ENCODE results near the gene ITPR2.
"Not testable (repeated sequence)": the region's sequence is repeated elsewhere in the genome, so short reads cannot be mapped to it uniquely, and the experiment has no call there.

Gene ITPR2

DNA sequence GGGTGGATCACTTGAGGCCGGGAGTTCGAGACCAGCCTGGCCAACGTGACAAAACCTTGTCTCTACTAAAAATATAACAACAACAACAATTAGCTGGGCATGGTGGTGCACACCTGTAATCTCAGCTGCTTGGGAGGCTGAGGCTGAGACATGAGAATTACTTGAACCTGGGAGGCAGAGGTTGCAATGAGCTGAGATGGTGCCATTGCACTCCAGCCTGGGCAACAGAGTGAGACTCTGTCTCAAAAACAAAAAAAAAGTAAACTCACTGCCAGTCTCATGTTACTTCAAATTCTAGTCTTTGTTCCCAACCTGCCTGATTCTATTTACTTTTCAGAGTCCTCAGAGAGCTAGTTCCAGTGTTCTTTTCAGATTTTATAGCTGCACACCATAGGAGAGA, 29.8 kb upstream of the ITPR2 start:
- H3K27ac ChIP-seq (ENCODE audit: low read depth, low read length); H3K4ac ChIP-seq (ENCODE audit: low read depth, low read length); H3K27me3 ChIP-seq (ENCODE audit: insufficient read depth, low read length); H2AFZ ChIP-seq (ENCODE audit: insufficient read depth, low read length, poor library complexity); H2BK5ac ChIP-seq (ENCODE audit: low read depth, low read length, poor library complexity); H3K9me3 ChIP-seq (ENCODE audit: insufficient read depth, low read depth, low read length); H3K79me2 ChIP-seq (ENCODE audit: control insufficient read depth, insufficient read depth, low read length, poor library complexity); H3K4me2 ChIP-seq (ENCODE audit: low read length); H4K8ac ChIP-seq (ENCODE audit: low read depth, low read length); H4K12ac ChIP-seq (ENCODE audit: low read depth, low read length); H3K36me3 ChIP-seq (ENCODE audit: control insufficient read depth in 1 of 2, insufficient read depth in 2 of 2, low read length in 2 of 2); H2BK120ac ChIP-seq (ENCODE audit: insufficient read depth, low read length, poor library complexity); H2BK12ac ChIP-seq (ENCODE audit: low read length); H3K14ac ChIP-seq (ENCODE audit: low read length); H2AK5ac ChIP-seq (ENCODE audit: low read length); H4K91ac ChIP-seq (ENCODE audit: low read depth, low read length); DNase-seq; H3K23ac ChIP-seq (ENCODE audit: low read length); H3K18ac ChIP-seq (ENCODE audit: low read length); H3K79me1 ChIP-seq (ENCODE audit: low read length); H3K9ac ChIP-seq (ENCODE audit: low read length); H3K4me1 ChIP-seq (ENCODE audit: control insufficient read depth in 1 of 2, insufficient read depth in 2 of 2, low read length in 2 of 2); H3K4me3 ChIP-seq (ENCODE audit: low read depth, low read length): not testable (repeated sequence)
- no CpG with 5 or more reads among the region's 3 CpGs for WGBS (ENCODE audit: extremely low coverage, insufficient coverage, insufficient read length)

DNA sequence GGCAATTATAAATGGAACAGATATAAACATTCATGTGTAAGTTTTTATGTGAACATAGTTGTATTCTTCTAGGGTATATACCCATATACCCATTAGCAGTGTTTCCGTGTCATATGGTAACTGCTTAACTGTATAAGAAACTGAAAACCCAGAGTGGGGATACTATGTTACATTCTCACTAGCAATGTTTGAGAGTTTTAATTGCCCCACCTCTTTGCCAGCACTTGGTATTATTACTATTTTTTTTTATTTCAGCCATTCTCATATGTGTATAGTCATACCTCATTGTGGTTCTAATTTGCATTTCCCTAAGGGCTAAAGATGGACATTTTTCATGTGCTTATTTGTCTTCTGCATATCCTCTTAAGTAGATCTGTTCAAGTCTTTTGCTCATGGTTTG, 28.7 kb upstream of the ITPR2 start:
- H4K12ac ChIP-seq (ENCODE audit: low read depth, low read length): no peak overlapping the region
- H3K9me3 ChIP-seq (ENCODE audit: insufficient read depth, low read depth, low read length): no peaks in the 10 kb centered on the region
- H3K9ac ChIP-seq (ENCODE audit: low read length): no peak overlapping the region
- no peak overlapping the region for H2AFZ ChIP-seq (ENCODE audit: insufficient read depth, low read length, poor library complexity)
- no peak overlapping the region for H3K4me2 ChIP-seq (ENCODE audit: low read length)
- no peaks in the 10 kb centered on the region for H3K79me2 ChIP-seq (ENCODE audit: control insufficient read depth, insufficient read depth, low read length, poor library complexity)
- WGBS (ENCODE audit: extremely low coverage, insufficient coverage, insufficient read length): no CpG with 5 or more reads among the region's 1 CpG
- no peak overlapping the region for H2BK120ac ChIP-seq (ENCODE audit: insufficient read depth, low read length, poor library complexity)
- no peaks in the 10 kb centered on the region for H3K79me1 ChIP-seq (ENCODE audit: low read length)
- peaks cover 0 to 2% of the 10 kb centered on the region in 2 experiments for H3K4me1 ChIP-seq (ENCODE audit: control insufficient read depth in 1 of 2, insufficient read depth in 2 of 2, low read length in 2 of 2)
- no peak overlapping the region for H3K14ac ChIP-seq (ENCODE audit: low read length)
- H2BK12ac ChIP-seq (ENCODE audit: low read length): no peak overlapping the region
- no peak overlapping the region for H2BK5ac ChIP-seq (ENCODE audit: low read depth, low read length, poor library complexity)
- no peak overlapping the region for H2AK5ac ChIP-seq (ENCODE audit: low read length)
- no peaks in the 10 kb centered on the region for H3K27me3 ChIP-seq (ENCODE audit: insufficient read depth, low read length)
- no peak overlapping the region for H3K4ac ChIP-seq (ENCODE audit: low read depth, low read length)
- no peaks in the 10 kb centered on the region for H3K36me3 ChIP-seq (ENCODE audit: control insufficient read depth in 1 of 2, insufficient read depth in 2 of 2, low read length in 2 of 2)
- no peak overlapping the region for H3K18ac ChIP-seq (ENCODE audit: low read length)
- no peak overlapping the region for H4K91ac ChIP-seq (ENCODE audit: low read depth, low read length)
- H3K23ac ChIP-seq (ENCODE audit: low read length): no peak overlapping the region
- H3K27ac ChIP-seq (ENCODE audit: low read depth, low read length): no peak overlapping the region
- no peak for DNase-seq
- no peak overlapping the region for H3K4me3 ChIP-seq (ENCODE audit: low read depth, low read length)
- no peak overlapping the region for H4K8ac ChIP-seq (ENCODE audit: low read depth, low read length)

DNA sequence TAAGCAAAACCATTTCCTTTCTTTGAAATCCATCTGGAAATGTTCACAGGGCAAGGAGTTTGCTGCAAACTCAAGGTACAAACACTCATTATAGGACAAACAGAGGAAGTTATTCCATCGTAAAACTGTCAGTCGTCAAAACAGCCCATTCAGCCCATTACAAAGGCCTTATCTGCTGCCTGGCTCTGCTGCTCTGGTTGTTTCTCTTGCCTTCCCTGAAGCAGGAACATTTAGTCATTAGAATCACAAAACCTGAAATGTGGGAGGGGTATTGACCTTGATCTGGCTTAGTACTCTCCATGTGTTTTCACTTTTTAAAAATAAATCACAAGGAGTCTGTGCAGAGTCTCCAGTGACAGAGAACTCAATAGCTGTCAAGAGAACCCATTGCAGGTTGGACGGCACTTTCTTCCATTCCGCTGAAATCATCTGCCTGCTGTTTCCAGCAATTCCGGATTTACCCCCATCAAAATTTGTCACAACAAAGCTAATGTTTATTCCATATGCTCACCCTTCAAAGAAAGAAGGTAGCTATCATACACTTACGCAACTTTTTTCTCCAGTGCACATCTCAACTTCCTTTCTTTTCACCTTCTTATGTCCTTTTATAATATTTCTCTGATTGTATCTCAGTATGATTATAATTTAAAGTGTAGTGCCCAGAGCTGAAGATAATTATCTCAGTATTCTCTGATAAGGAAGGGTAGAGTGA, 24.6 kb upstream of the ITPR2 start:
- no peaks in the 10 kb centered on the region for H3K9me3 ChIP-seq (ENCODE audit: insufficient read depth, low read depth, low read length)
- H4K8ac ChIP-seq (ENCODE audit: low read depth, low read length): no peak overlapping the region
- DNase-seq: no peak
- H3K27ac ChIP-seq (ENCODE audit: low read depth, low read length): no peak overlapping the region
- no peak overlapping the region for H2AFZ ChIP-seq (ENCODE audit: insufficient read depth, low read length, poor library complexity)
- peaks cover 0 to 2% of the 10 kb centered on the region in 2 experiments for H3K4me1 ChIP-seq (ENCODE audit: control insufficient read depth in 1 of 2, insufficient read depth in 2 of 2, low read length in 2 of 2)
- H4K12ac ChIP-seq (ENCODE audit: low read depth, low read length): no peak overlapping the region
- no peak overlapping the region for H2BK120ac ChIP-seq (ENCODE audit: insufficient read depth, low read length, poor library complexity)
- no peak overlapping the region for H2AK5ac ChIP-seq (ENCODE audit: low read length)
- no peak overlapping the region for H3K18ac ChIP-seq (ENCODE audit: low read length)
- no peak overlapping the region for H3K4ac ChIP-seq (ENCODE audit: low read depth, low read length)
- H3K14ac ChIP-seq (ENCODE audit: low read length): no peak overlapping the region
- no peak overlapping the region for H2BK5ac ChIP-seq (ENCODE audit: low read depth, low read length, poor library complexity)
- no peak overlapping the region for H3K9ac ChIP-seq (ENCODE audit: low read length)
- whole genome bisulfite sequencing (ENCODE audit: extremely low coverage, insufficient coverage, insufficient read length): no CpG with 5 or more reads among the region's 6 CpGs
- H3K36me3 ChIP-seq (ENCODE audit: control insufficient read depth in 1 of 2, insufficient read depth in 2 of 2, low read length in 2 of 2): no peaks in the 10 kb centered on the region
- no peak overlapping the region for H4K91ac ChIP-seq (ENCODE audit: low read depth, low read length)
- H3K23ac ChIP-seq (ENCODE audit: low read length): no peak overlapping the region
- no peak overlapping the region for H2BK12ac ChIP-seq (ENCODE audit: low read length)
- H3K79me1 ChIP-seq (ENCODE audit: low read length): no peaks in the 10 kb centered on the region
- H3K79me2 ChIP-seq (ENCODE audit: control insufficient read depth, insufficient read depth, low read length, poor library complexity): no peaks in the 10 kb centered on the region
- no peaks in the 10 kb centered on the region for H3K27me3 ChIP-seq (ENCODE audit: insufficient read depth, low read length)
- no peak overlapping the region for H3K4me2 ChIP-seq (ENCODE audit: low read length)
- H3K4me3 ChIP-seq (ENCODE audit: low read depth, low read length): no peak overlapping the region

DNA sequence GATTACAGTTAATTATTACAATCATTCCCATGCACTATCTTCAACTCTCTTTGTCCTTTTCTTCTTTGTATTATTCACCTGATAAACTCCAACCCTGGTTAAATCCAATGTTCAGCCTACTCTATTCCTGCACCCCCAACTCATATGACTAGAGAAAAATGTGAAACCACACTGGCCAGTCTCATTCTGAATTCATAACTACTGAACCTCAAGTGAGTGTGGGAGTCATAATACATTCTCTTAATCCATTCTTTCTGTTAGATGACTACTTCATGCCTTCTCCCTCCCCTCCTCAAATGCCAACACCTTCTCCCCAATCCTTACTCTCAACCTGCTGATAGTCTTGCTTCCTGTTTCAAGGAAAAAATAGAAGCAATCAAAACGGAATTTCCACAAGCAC, 22.3 kb upstream of the ITPR2 start:
- Histone ChIP-seq H3K36me3 (ENCODE audit: control insufficient read depth in 1 of 2, insufficient read depth in 2 of 2, low read length in 2 of 2) (no peaks in the 10 kb centered on the region), H3K4me3 (ENCODE audit: low read depth, low read length) (no peak overlapping the region), H3K79me2 (ENCODE audit: control insufficient read depth, insufficient read depth, low read length, poor library complexity) (no peaks in the 10 kb centered on the region), H3K79me1 (ENCODE audit: low read length) (no peaks in the 10 kb centered on the region), H3K14ac (ENCODE audit: low read length) (no peak overlapping the region), H2BK120ac (ENCODE audit: insufficient read depth, low read length, poor library complexity) (no peak overlapping the region), H3K18ac (ENCODE audit: low read length) (no peak overlapping the region), H2BK12ac (ENCODE audit: low read length) (no peak overlapping the region), H3K27ac (ENCODE audit: low read depth, low read length) (no peak overlapping the region), H3K9me3 (ENCODE audit: insufficient read depth, low read depth, low read length) (no peaks in the 10 kb centered on the region), H3K4ac (ENCODE audit: low read depth, low read length) (no peak overlapping the region), H3K4me2 (ENCODE audit: low read length) (no peak overlapping the region), H3K23ac (ENCODE audit: low read length) (no peak overlapping the region), H4K91ac (ENCODE audit: low read depth, low read length) (no peak overlapping the region), H2AFZ (ENCODE audit: insufficient read depth, low read length, poor library complexity) (no peak overlapping the region), H3K9ac (ENCODE audit: low read length) (no peak overlapping the region), H2AK5ac (ENCODE audit: low read length) (no peak overlapping the region), H3K4me1 (ENCODE audit: control insufficient read depth in 1 of 2, insufficient read depth in 2 of 2, low read length in 2 of 2) (peaks cover 0 to 2% of the 10 kb centered on the region in 2 experiments), H4K8ac (ENCODE audit: low read depth, low read length) (no peak overlapping the region), H4K12ac (ENCODE audit: low read depth, low read length) (no peak overlapping the region), H2BK5ac (ENCODE audit: low read depth, low read length, poor library complexity) (no peak overlapping the region), H3K27me3 (ENCODE audit: insufficient read depth, low read length) (no peaks in the 10 kb centered on the region)
- WGBS (ENCODE audit: extremely low coverage, insufficient coverage, insufficient read length): no CpG with 5 or more reads among the region's 1 CpG
- no peak for DNase-seq

Measured in trophoblast cell (in vitro differentiated cells and primary cell).